Glutamatergic neuron (in vitro differentiated cells): ENCODE data around the gene ELOVL4. TPM values are rescaled to one million over a fixed set of nuclear protein-coding genes. Genes with fewer than 3 reads are reported as not detected.
A peak's percentile ranks its signal among the peaks of the same experiment; 100 is the strongest.

ENCODE experiments used
- DNase-seq: peaks from one replicate; pipeline ENCODE4 v3.0.0; 2022
- H3K27ac Mint-ChIP-seq: one replicate; pipeline ENCODE4 v1.8.0; 2020; ENCODE audit warnings: mild to moderate bottlenecking, mixed read lengths, inconsistent platforms; ENCODE audit not compliant: unreplicated experiment
- H3K27me3 Mint-ChIP-seq: one replicate; pipeline ENCODE4 v1.8.0; 2020; ENCODE audit warnings: mild to moderate bottlenecking, moderate library complexity, mixed read lengths, inconsistent platforms; ENCODE audit not compliant: unreplicated experiment
- H3K36me3 Mint-ChIP-seq: one replicate; pipeline ENCODE4 v1.8.0; 2020; ENCODE audit warnings: mild to moderate bottlenecking, mixed read lengths, inconsistent platforms; ENCODE audit not compliant: unreplicated experiment
- H3K4me1 Mint-ChIP-seq: one replicate; pipeline ENCODE4 v1.8.0; 2020; ENCODE audit warnings: mild to moderate bottlenecking, low read depth, mixed read lengths, inconsistent platforms; ENCODE audit not compliant: unreplicated experiment
- H3K4me3 Mint-ChIP-seq: one replicate; pipeline ENCODE4 v1.8.0; 2020; ENCODE audit warnings: mild to moderate bottlenecking, mixed read lengths, inconsistent platforms; ENCODE audit not compliant: unreplicated experiment
- H3K9me3 Mint-ChIP-seq: one replicate; pipeline ENCODE4 v1.8.0; 2020; ENCODE audit warnings: mild to moderate bottlenecking, moderate library complexity, mixed read lengths, inconsistent platforms; ENCODE audit not compliant: unreplicated experiment
- total RNA-seq: library from RNA; stranded (reverse); fragmentation: NEBNext Ultra II Directional; extraction: Animal tissue kit (Norgen Biotek cat#: 25700); gene quantifications from one replicate; pipeline ENCODE4 v1.2.1, GENCODE V29; 2021; ENCODE audit not compliant: unreplicated experiment
- TF ChIP-seq, protein P1 (sequence below): fragments of 200-600 bp; sonication (generic); IDR thresholded peaks from one replicate; pipeline ENCODE4 v1.5.0; 2021; ENCODE audit not compliant: partially characterized antibody, unreplicated experiment

The ELOVL4 gene
- total RNA-seq, 1 donor from 2014 or later: 37.2 TPM

- H3K9me3 Mint-ChIP-seq: no peaks in the 10 kb centered on the region
- no peaks in the 10 kb centered on the region for H3K36me3 Mint-ChIP-seq
- peak overlapping the region; percentile 53 for H3K4me3 Mint-ChIP-seq
- H3K27ac Mint-ChIP-seq: no peak overlapping the region
- DNase-seq: no peak
- H3K27me3 Mint-ChIP-seq: no peaks in the 10 kb centered on the region
- peaks cover 24% of the 10 kb centered on the region for H3K4me1 Mint-ChIP-seq
- TF ChIP-seq, protein P1, sequence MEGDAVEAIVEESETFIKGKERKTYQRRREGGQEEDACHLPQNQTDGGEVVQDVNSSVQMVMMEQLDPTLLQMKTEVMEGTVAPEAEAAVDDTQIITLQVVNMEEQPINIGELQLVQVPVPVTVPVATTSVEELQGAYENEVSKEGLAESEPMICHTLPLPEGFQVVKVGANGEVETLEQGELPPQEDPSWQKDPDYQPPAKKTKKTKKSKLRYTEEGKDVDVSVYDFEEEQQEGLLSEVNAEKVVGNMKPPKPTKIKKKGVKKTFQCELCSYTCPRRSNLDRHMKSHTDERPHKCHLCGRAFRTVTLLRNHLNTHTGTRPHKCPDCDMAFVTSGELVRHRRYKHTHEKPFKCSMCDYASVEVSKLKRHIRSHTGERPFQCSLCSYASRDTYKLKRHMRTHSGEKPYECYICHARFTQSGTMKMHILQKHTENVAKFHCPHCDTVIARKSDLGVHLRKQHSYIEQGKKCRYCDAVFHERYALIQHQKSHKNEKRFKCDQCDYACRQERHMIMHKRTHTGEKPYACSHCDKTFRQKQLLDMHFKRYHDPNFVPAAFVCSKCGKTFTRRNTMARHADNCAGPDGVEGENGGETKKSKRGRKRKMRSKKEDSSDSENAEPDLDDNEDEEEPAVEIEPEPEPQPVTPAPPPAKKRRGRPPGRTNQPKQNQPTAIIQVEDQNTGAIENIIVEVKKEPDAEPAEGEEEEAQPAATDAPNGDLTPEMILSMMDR: no peak
These were observed 78.2 kb downstream of the ELOVL4 start for GRCh38 chr6:79869184-79869583.

GRCh38 chr6:79868098-79868722 is 79.1 kb downstream of the ELOVL4 start:
- DNase-seq: no peak
- TF ChIP-seq, protein P1: peak; percentile 84
- H3K4me3 Mint-ChIP-seq: no peak overlapping the region
- H3K4me1 Mint-ChIP-seq: peaks cover 32% of the 10 kb centered on the region
- peak overlapping the region; percentile 48 for H3K27ac Mint-ChIP-seq
- H3K9me3 Mint-ChIP-seq: no peaks in the 10 kb centered on the region
- no peaks in the 10 kb centered on the region for H3K36me3 Mint-ChIP-seq
- H3K27me3 Mint-ChIP-seq: no peaks in the 10 kb centered on the region

Other genes starting within 250 kb of the ELOVL4 start
- gene TTK, start 57.1 kb upstream of the ELOVL4 start, total RNA-seq: 6.3 TPM
- gene BCKDHB, start 159.1 kb upstream of the ELOVL4 start, total RNA-seq: 13.6 TPM